GM21526 (cell line): Measurements from ENCODE around the gene CCDC60.
A peak's percentile ranks its signal among the peaks of the same experiment; 100 is the strongest.

Source experiments
- ATAC-seq: cut with Tn5 transposase; IDR thresholded peaks from one replicate; pipeline ENCODE4 v1.9.1; 2021; ENCODE audit warnings: moderate library complexity; ENCODE audit not compliant: unreplicated experiment, low FRiP score

The CCDC60 gene

DNA sequence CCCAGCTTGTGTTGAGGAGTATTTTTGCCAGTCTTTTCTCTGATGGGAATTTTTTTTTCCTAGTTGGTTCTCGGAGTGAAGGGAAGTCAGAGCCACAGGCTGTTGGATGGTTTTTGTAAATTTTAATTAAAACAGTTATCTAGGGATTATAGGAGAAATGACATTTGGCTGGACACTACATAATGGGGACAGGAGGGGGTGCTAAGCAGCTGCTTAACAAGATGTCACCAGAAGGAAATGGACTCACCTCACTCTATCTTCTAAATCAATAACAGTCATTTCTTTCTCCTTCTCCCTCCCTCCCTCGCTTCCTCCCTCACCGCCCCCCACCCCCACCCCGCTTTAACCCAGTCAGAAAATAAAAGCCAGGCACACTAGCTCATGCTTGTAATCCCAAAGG lies 165.7 kb downstream of the CCDC60 start:
- no peak for ATAC-seq

DNA sequence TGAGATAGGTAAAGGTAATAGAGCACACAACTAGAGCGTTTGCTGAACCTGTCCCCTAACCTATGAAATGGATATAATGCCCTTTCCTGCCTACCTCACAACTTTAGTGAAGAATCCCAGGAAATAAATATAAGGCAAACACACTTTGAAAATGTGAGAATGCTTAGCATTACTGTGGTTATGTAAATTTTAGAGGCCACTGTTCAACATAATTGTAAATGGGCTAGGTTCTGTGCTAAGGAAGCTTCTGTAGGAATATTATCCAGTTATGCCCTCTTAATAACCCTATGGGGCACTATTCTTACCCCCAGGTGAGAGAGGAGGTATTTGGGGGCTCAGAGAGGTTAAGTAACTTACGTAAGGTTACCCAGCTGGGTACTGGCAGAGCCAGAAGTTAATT lies 166.5 kb downstream of the CCDC60 start:
- ATAC-seq = no peak

GRCh38 chr12:119505001-119505400 lies 170.5 kb downstream of the CCDC60 start:
- ATAC-seq = no peak

- ATAC-seq = no peak
Measured at GRCh38 chr12:119512772-119513497, 178.4 kb downstream of the CCDC60 start.

DNA sequence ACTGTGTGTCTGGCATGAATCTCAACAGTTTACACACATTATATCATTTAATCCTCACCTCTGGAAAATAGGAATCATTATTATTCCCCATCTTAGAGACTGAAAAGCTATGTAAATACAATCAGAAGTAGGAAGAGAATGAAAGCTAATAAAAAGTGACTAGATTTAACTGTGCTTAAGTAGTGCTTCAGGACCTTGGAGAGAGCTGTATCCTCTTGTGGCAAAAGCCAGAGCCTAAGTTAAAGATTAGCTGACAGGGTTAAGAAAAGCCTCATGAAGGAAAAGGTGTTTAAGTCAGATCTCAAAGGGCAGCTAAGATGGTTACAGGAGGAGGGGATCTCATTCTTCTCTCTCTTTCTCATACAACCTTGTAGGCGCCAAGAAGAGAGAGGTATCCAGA lies 193.7 kb downstream of the CCDC60 start:
- no peak for ATAC-seq

GRCh38 chr12:119540476-119540875 lies 205.9 kb downstream of the CCDC60 start:
- ATAC-seq = no peak

DNA sequence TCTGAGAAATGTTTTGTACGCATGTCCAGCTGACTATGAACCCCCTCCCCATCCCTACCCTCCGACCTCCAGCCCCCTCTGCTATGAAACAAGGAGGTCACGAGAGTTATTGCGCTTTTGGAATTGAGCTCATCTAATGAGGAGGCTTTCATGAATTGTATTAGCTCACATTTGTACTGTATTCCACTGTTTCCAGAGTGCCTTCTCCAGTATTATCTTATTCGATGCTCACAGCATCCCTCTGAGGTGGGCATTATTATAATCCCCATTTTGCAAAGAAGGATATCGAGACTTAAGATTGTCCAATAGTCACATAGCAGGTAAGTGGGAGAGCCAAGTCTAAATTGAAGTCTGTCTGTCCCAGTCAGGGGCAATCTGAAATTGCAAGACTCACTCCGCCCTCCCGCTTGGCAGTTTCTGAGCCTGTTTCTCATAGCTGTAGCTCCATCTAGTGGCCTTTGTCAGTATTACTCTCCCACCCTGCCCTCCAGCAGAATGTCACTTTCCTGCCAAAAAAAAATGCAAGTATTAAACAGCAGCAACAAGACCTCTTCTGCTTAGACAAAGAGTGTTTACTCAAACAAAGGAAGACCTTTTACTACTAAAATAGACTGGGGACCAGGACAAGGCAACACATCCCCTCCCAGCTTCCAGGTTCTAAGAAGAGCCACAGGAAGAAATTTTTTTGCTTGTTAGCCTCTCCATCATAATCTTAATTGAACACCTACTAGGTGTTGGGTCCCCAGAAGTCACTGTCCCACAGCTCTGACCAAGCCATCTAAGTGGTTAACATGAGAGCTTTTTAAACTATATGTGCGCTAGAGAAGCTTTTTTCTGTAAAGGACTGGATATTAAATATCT lies 210.5 kb downstream of the CCDC60 start:
- peak; percentile 68 for ATAC-seq

GRCh38 chr12:119546340-119546739 lies 211.8 kb downstream of the CCDC60 start:
- ATAC-seq = no peak

DNA sequence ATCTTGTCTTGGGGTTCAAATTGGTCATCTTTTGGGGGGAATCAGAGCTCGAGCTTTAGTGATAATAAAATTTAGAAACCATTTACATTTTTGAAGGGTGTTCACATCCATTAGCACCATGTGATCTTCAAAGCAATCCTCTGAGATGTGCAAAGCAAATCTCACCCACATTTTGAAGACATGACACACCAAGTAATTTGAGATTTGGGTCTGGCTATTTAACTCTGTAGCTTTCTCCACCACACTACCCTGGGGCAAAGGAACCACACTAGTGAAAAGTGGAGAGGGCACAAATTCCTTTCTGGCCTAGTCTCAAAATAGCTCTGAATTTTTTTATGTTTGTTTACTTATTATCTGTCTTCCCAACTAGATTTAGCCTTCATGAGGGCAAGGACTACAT lies 212.5 kb downstream of the CCDC60 start:
- ATAC-seq = no peak

- ATAC-seq = no peak
Measured at GRCh38 chr12:119556854-119557253, 222.3 kb downstream of the CCDC60 start.

GRCh38 chr12:119565404-119565803 lies 230.9 kb downstream of the CCDC60 start:
- no peak for ATAC-seq

GRCh38 chr12:119570771-119571170 lies 236.2 kb downstream of the CCDC60 start:
- ATAC-seq = no peak

- ATAC-seq = no peak
Measured at GRCh38 chr12:119573086-119573485, 238.6 kb downstream of the CCDC60 start.

DNA sequence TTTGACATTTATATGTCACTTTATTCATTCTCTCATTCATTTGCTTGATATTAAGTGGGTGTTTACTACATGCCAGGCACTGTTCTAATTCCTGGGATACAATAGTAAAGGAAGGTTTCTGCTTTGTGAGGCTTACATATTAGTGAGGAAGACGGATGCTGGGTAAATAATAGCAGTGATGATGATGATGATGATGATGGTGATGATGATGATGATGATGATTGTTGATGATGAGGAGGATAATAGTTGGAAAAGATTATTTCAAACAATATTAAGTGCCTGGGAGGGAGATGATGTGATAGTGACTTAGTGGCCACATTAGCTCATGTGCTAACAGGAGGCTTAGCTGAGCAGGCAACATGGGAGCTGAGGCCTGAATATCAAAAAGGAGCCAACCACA lies 239.7 kb downstream of the CCDC60 start:
- no peak for ATAC-seq

GRCh38 chr12:119576118-119576810 lies 241.7 kb downstream of the CCDC60 start:
- ATAC-seq = no peak

DNA sequence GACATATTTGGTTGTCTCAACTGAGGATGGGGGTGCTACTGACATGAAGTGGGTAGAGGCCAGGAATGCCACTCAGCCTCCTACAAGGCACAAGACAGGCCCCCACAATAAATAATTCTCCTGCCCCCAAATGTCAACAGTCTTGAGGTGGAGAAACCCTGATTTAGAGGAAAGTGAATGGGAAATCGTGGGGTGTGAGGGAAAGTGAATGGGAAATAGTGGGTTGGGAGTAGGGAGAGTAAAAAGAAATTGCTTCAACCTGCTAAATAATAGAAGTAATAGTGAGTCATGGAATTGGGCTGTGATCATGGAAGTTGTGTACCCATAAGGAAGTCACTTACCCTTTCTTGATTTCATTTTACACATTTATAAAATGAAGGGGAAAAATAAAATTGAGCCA lies 242.4 kb downstream of the CCDC60 start:
- no peak for ATAC-seq

DNA sequence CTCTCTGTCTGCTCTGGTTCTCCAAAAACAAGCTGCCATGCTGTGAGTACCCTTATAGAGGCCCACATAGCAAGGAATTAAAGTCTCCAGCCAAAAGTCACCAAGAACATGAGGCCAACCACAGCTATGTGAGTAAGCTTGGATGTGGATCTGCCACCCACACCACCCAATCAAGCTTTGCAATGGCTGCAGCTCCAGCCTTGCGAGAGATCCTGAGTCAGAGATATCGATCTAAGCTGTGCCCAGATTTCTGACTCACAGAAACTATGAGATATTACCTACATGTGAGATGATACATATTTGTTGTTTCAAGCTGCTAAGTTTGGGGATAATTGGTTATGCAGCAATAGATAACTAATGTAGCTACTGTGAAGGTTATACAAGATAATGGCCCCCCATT lies 243.6 kb downstream of the CCDC60 start:
- ATAC-seq = no peak

- no peak for ATAC-seq
Measured at GRCh38 chr12:119589097-119589496, 254.6 kb downstream of the CCDC60 start.

DNA sequence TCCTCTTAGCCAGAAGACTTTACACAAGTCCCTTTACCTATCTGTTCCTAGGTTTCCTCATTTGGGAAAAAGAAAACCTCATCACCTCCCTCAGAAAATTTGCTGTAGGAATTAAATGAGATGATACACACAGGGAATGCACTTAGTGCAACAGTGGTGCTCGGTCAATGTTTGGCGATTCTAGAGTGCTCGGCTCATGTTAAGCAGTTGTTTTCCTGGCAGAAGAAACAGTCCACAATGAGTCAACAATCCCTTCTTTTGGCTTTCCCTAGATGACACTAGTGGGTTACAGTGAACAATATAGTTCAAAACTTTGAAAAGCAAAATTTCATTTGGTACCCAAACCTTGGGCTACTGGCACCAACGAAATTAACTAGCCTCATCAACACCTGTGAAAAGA lies 255.1 kb downstream of the CCDC60 start:
- no peak for ATAC-seq
